ENCODE results near the gene DCAF6. TPM values are rescaled to one million over a fixed set of nuclear protein-coding genes. Genes with fewer than 3 reads are reported as not detected.
A peak's percentile ranks its signal among the peaks of the same experiment; 100 is the strongest.
"Not testable (repeated sequence)": the region's sequence is repeated elsewhere in the genome, so short reads cannot be mapped to it uniquely, and the experiment has no call there.

The DCAF6 gene
- polyA plus RNA-seq, 4 donors = 28.9 to 63.2 (median 35.6) TPM

GRCh38 chr1:168053681-168054080 is 117.2 kb downstream of the DCAF6 start:
- Histone ChIP-seq H3K27ac (ENCODE audit: low read depth in 1 of 3, low read length in 2 of 3) (no peak overlapping the region), H3K4me1 (ENCODE audit: control insufficient read depth in 3 of 3, insufficient read depth in 2 of 3, low read depth in 1 of 3, low read length in 2 of 3) (no peaks in the 10 kb centered on the region), H3K27me3 (ENCODE audit: control insufficient read depth in 3 of 3, insufficient read depth in 3 of 3, low read length in 3 of 3) (no peaks in the 10 kb centered on the region), H3K36me3 (ENCODE audit: control insufficient read depth in 3 of 3, insufficient read depth in 2 of 3, low read depth in 1 of 3, low read length in 3 of 3) (peaks cover 0 to 12% (median 2%) of the 10 kb centered on the region in 3 donors), H3K9me3 (ENCODE audit: control insufficient read depth in 2 of 2, insufficient read depth in 1 of 2, low read depth in 1 of 2, low read length in 1 of 2) (no peaks in the 10 kb centered on the region), H3K4me3 (ENCODE audit: low read depth in 1 of 3, low read length in 3 of 3) (no peak overlapping the region)
- 88 to 95% (median 94%) methylated on average over 2 of the region's 2 CpGs for WGBS, 3 donors
- DNase-seq (no peak), FAIRE-seq (no peak)

DNA sequence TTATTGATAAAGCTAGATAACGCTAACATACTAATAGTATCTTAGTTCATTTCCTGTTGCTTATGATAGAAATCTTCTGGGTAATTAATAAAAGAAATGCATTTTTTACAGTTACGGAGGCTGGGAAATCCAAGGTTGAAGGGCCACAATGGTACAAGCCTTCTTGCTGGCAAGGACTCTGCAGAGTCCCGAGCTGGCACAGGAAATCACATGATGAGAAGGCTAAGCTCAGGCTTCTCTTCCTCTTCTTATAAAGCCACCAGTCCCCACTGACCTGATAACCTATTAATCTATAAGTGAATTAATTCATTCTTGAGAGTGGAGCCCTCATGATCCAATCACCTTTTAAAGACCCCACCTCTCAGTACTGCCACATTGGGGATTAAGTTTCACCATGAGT is 117.6 kb downstream of the DCAF6 start:
- WGBS, 3 donors = 74 to 93% (median 86%) methylated on average over 3 of the region's 3 CpGs
- FAIRE-seq = no peak
- no peaks in the 10 kb centered on the region for H3K9me3 ChIP-seq (ENCODE audit: control insufficient read depth in 2 of 2, insufficient read depth in 1 of 2, low read depth in 1 of 2, low read length in 1 of 2)
- H3K4me1 ChIP-seq (ENCODE audit: control insufficient read depth in 3 of 3, insufficient read depth in 2 of 3, low read depth in 1 of 3, low read length in 2 of 3) = no peaks in the 10 kb centered on the region
- peaks cover 0 to 12% (median 2%) of the 10 kb centered on the region in 3 donors for H3K36me3 ChIP-seq (ENCODE audit: control insufficient read depth in 3 of 3, insufficient read depth in 2 of 3, low read depth in 1 of 3, low read length in 3 of 3)
- H3K27ac ChIP-seq (ENCODE audit: low read depth in 1 of 3, low read length in 2 of 3) = no peak overlapping the region
- H3K27me3 ChIP-seq (ENCODE audit: control insufficient read depth in 3 of 3, insufficient read depth in 3 of 3, low read length in 3 of 3) = no peaks in the 10 kb centered on the region
- H3K4me3 ChIP-seq (ENCODE audit: low read depth in 1 of 3, low read length in 3 of 3) = no peak overlapping the region
- DNase-seq = no peak

DNA sequence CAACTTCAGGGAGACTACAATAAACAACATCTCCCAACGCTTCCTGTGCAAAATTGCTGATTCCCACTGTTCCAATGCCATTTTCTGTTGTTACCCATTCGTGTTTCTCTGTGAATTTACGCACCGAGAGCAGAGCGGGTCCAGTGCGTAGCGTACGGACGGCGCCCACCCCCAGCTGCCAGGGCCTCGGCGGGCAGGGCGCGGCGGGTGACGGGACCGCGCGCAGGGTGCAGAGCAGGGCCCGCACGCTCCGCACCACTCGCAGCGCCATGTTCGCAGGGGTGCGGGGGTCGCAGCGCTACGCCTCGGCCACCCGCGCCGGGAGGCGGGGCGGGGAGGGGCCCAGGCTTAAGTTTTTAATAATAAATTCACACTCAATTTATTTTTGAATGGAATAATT is 119.7 kb downstream of the DCAF6 start:
- peaks cover 0 to 18% (median 2%) of the 10 kb centered on the region in 3 donors for H3K36me3 ChIP-seq (ENCODE audit: control insufficient read depth in 3 of 3, insufficient read depth in 2 of 3, low read depth in 1 of 3, low read length in 3 of 3)
- FAIRE-seq; H3K27ac ChIP-seq (ENCODE audit: low read depth in 1 of 3, low read length in 2 of 3); DNase-seq; H3K4me1 ChIP-seq (ENCODE audit: control insufficient read depth in 3 of 3, insufficient read depth in 2 of 3, low read depth in 1 of 3, low read length in 2 of 3); H3K4me3 ChIP-seq (ENCODE audit: low read depth in 1 of 3, low read length in 3 of 3); H3K27me3 ChIP-seq (ENCODE audit: control insufficient read depth in 3 of 3, insufficient read depth in 3 of 3, low read length in 3 of 3); H3K9me3 ChIP-seq (ENCODE audit: control insufficient read depth in 2 of 2, insufficient read depth in 1 of 2, low read depth in 1 of 2, low read length in 1 of 2): not testable (repeated sequence)
- 76 to 91% (median 90%) methylated on average over 23 to 32 of the region's 35 CpGs for WGBS, 3 donors

DNA sequence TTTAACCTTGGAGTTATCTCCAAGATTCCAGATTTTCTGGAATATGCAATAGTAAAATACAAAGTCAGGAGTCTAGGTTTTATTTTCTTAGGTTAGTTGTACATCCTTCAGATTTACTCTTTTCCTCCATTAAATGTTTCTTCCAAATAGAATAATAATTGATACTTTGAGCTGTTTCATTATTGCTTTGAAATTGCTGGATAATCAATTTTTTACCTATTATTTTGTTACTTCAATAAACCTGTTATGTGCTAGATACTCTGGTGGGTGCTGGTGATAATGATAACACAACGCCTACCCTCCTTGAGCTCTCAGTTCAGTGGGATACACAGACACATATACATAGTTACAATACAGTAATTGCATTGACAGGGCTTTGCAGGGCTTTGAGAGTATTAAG is 120.9 kb downstream of the DCAF6 start:
- WGBS, 3 donors = 97 to 100% (median 100%) methylated on average over 1 of the region's 1 CpG
- Histone ChIP-seq H3K4me1 (ENCODE audit: control insufficient read depth in 3 of 3, insufficient read depth in 2 of 3, low read depth in 1 of 3, low read length in 2 of 3) (no peaks in the 10 kb centered on the region), H3K36me3 (ENCODE audit: control insufficient read depth in 3 of 3, insufficient read depth in 2 of 3, low read depth in 1 of 3, low read length in 3 of 3) (peaks cover 0 to 15% (median 2%) of the 10 kb centered on the region in 3 donors), H3K4me3 (ENCODE audit: low read depth in 1 of 3, low read length in 3 of 3) (no peak overlapping the region), H3K27ac (ENCODE audit: low read depth in 1 of 3, low read length in 2 of 3) (no peak overlapping the region), H3K9me3 (ENCODE audit: control insufficient read depth in 2 of 2, insufficient read depth in 1 of 2, low read depth in 1 of 2, low read length in 1 of 2) (no peaks in the 10 kb centered on the region), H3K27me3 (ENCODE audit: control insufficient read depth in 3 of 3, insufficient read depth in 3 of 3, low read length in 3 of 3) (no peaks in the 10 kb centered on the region)
- DNase-seq (no peak), FAIRE-seq (no peak)

GRCh38 chr1:168057921-168058320 is 121.4 kb downstream of the DCAF6 start:
- DNase-seq = no peak
- H3K9me3 ChIP-seq (ENCODE audit: control insufficient read depth in 2 of 2, insufficient read depth in 1 of 2, low read depth in 1 of 2, low read length in 1 of 2) = no peaks in the 10 kb centered on the region
- no peak overlapping the region for H3K4me3 ChIP-seq (ENCODE audit: low read depth in 1 of 3, low read length in 3 of 3)
- no peak for FAIRE-seq
- H3K36me3 ChIP-seq (ENCODE audit: control insufficient read depth in 3 of 3, insufficient read depth in 2 of 3, low read depth in 1 of 3, low read length in 3 of 3) = peaks cover 0 to 15% (median 2%) of the 10 kb centered on the region in 3 donors
- H3K4me1 ChIP-seq (ENCODE audit: control insufficient read depth in 3 of 3, insufficient read depth in 2 of 3, low read depth in 1 of 3, low read length in 2 of 3) = no peaks in the 10 kb centered on the region
- H3K27ac ChIP-seq (ENCODE audit: low read depth in 1 of 3, low read length in 2 of 3) = no peak overlapping the region
- H3K27me3 ChIP-seq (ENCODE audit: control insufficient read depth in 3 of 3, insufficient read depth in 3 of 3, low read length in 3 of 3) = no peaks in the 10 kb centered on the region
- 98 to 99% (median 98%) methylated on average over 2 of the region's 2 CpGs for WGBS, 3 donors

DNA sequence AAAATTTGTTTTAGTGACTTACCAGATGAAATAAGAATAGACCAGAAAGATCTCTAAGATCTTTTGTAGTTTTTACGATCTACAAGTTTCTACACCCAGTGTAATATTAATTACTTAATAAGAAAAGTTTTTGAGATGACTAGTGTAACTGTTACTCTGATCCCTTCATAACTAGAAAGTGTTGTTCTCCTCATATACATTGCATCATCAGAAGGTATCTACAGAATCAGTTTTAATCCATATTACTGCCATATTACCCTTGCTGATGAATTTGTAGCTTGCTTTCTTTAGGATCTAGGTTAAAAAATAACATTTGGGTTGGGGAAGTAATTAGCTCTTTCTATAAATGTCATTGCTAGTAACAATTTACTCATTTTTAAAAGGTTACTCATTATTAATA is 127.7 kb downstream of the DCAF6 start:
- H3K36me3 ChIP-seq (ENCODE audit: control insufficient read depth in 3 of 3, insufficient read depth in 2 of 3, low read depth in 1 of 3, low read length in 3 of 3) = peaks cover 2 to 10% (median 10%) of the 10 kb centered on the region in 3 donors
- no peak for FAIRE-seq

DNA sequence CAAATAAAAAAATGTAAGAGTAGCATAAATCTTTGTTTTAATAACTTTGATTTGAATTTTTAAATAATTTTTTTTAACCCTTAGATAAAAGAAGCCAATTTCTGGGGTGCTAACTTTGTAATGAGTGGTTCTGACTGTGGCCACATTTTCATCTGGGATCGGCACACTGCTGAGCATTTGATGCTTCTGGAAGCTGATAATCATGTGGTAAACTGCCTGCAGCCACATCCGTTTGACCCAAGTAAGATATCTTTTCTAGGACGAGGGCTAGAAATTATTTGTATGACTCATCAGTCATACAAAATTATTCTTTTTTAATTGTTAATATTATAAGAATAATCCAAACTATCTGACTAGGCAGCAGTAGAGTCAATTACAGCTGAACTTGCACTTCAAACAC is 129.0 kb downstream of the DCAF6 start:
- Histone ChIP-seq H3K27ac (ENCODE audit: low read depth in 1 of 3, low read length in 2 of 3) (no peak overlapping the region), H3K36me3 (ENCODE audit: control insufficient read depth in 3 of 3, insufficient read depth in 2 of 3, low read depth in 1 of 3, low read length in 3 of 3) (peaks cover 2 to 11% (median 2%) of the 10 kb centered on the region in 3 donors), H3K9me3 (ENCODE audit: control insufficient read depth in 2 of 2, insufficient read depth in 1 of 2, low read depth in 1 of 2, low read length in 1 of 2) (no peaks in the 10 kb centered on the region), H3K4me1 (ENCODE audit: control insufficient read depth in 3 of 3, insufficient read depth in 2 of 3, low read depth in 1 of 3, low read length in 2 of 3) (no peaks in the 10 kb centered on the region), H3K4me3 (ENCODE audit: low read depth in 1 of 3, low read length in 3 of 3) (no peak overlapping the region), H3K27me3 (ENCODE audit: control insufficient read depth in 3 of 3, insufficient read depth in 3 of 3, low read length in 3 of 3) (no peaks in the 10 kb centered on the region)
- DNase-seq = no peak
- WGBS, 3 donors = 84 to 87% (median 84%) methylated on average over 3 of the region's 3 CpGs
- no peak for FAIRE-seq

More for the DNA sequence above, 127.7 kb downstream of the DCAF6 start:
- no peak overlapping the region for H3K4me3 ChIP-seq (ENCODE audit: low read depth in 1 of 3, low read length in 3 of 3)
- no peaks in the 10 kb centered on the region for H3K27me3 ChIP-seq (ENCODE audit: control insufficient read depth in 3 of 3, insufficient read depth in 3 of 3, low read length in 3 of 3)
- 96 to 100% (median 97%) methylated on average over 1 of the region's 1 CpG for WGBS, 3 donors
- H3K27ac ChIP-seq (ENCODE audit: low read depth in 1 of 3, low read length in 2 of 3) = no peak overlapping the region
- no peaks in the 10 kb centered on the region for H3K9me3 ChIP-seq (ENCODE audit: control insufficient read depth in 2 of 2, insufficient read depth in 1 of 2, low read depth in 1 of 2, low read length in 1 of 2)
- H3K4me1 ChIP-seq (ENCODE audit: control insufficient read depth in 3 of 3, insufficient read depth in 2 of 3, low read depth in 1 of 3, low read length in 2 of 3) = no peaks in the 10 kb centered on the region
- DNase-seq = no peak

GRCh38 chr1:168069384-168069783 is 132.9 kb downstream of the DCAF6 start:
- Histone ChIP-seq H3K4me1 (ENCODE audit: control insufficient read depth in 3 of 3, insufficient read depth in 2 of 3, low read depth in 1 of 3, low read length in 2 of 3) (no peaks in the 10 kb centered on the region), H3K9me3 (ENCODE audit: control insufficient read depth in 2 of 2, insufficient read depth in 1 of 2, low read depth in 1 of 2, low read length in 1 of 2) (no peaks in the 10 kb centered on the region), H3K27ac (ENCODE audit: low read depth in 1 of 3, low read length in 2 of 3) (no peak overlapping the region), H3K4me3 (ENCODE audit: low read depth in 1 of 3, low read length in 3 of 3) (no peak overlapping the region), H3K27me3 (ENCODE audit: control insufficient read depth in 3 of 3, insufficient read depth in 3 of 3, low read length in 3 of 3) (no peaks in the 10 kb centered on the region), H3K36me3 (ENCODE audit: control insufficient read depth in 3 of 3, insufficient read depth in 2 of 3, low read depth in 1 of 3, low read length in 3 of 3) (peaks cover 2 to 17% (median 9%) of the 10 kb centered on the region in 3 donors)
- DNase-seq (no peak), FAIRE-seq (peak; percentile 23)
- WGBS, 3 donors = 86 to 96% (median 91%) methylated on average over 3 of the region's 3 CpGs

DNA sequence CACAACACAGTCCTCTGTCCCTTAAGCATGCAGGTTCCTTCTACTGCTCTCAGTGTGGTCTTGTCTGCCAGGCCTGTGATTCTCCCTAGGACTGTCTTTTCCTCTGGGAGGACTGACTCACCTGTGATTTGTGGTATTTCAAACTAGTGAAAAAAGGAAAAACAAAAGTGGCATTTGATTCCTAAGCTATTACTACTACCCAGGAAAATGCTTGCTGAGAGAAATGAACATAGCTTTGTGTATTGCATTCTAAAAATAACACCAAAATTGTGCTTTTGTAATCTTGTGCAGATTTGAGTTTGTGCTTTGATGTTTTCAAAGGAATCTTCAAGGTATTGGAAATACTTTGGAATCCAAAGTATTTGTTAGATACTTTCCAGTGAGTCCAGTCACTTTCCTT is 143.3 kb downstream of the DCAF6 start:
- FAIRE-seq = no peak

More for the DNA sequence above, 143.3 kb downstream of the DCAF6 start:
- peaks cover 0 to 16% (median 13%) of the 10 kb centered on the region in 3 donors for H3K36me3 ChIP-seq (ENCODE audit: control insufficient read depth in 3 of 3, insufficient read depth in 2 of 3, low read depth in 1 of 3, low read length in 3 of 3)
- no peaks in the 10 kb centered on the region for H3K4me1 ChIP-seq (ENCODE audit: control insufficient read depth in 3 of 3, insufficient read depth in 2 of 3, low read depth in 1 of 3, low read length in 2 of 3)
- H3K27me3 ChIP-seq (ENCODE audit: control insufficient read depth in 3 of 3, insufficient read depth in 3 of 3, low read length in 3 of 3) = no peaks in the 10 kb centered on the region
- no peak overlapping the region for H3K27ac ChIP-seq (ENCODE audit: low read depth in 1 of 3, low read length in 2 of 3)
- H3K4me3 ChIP-seq (ENCODE audit: low read depth in 1 of 3, low read length in 3 of 3) = no peak overlapping the region
- DNase-seq = no peak
- no peaks in the 10 kb centered on the region for H3K9me3 ChIP-seq (ENCODE audit: control insufficient read depth in 2 of 2, insufficient read depth in 1 of 2, low read depth in 1 of 2, low read length in 1 of 2)
